GM23338 (cell line): ENCODE measurements around the gene SMYD3. TPM values are rescaled to one million over a fixed set of nuclear protein-coding genes. Genes with fewer than 3 reads are reported as not detected.

Experiments
- ATAC-seq: fragments of 200-7000 bp; cut with Tn5 transposase; 3 replicates; pipeline ENCODE4 v1.9.1; 2020
- DNase-seq: peaks from one replicate; pipeline ENCODE4 v3.0.0-alpha.2; 2015; ENCODE audit warnings: low spot score
- H2AFZ ChIP-seq: fragments of 200-600 bp; sonication (generic); 2 replicates; pipeline ENCODE4 v1.8.0; 2016; ENCODE audit warnings: antibody characterized with exemption, mild to moderate bottlenecking, moderate library complexity
- H3F3A ChIP-seq: fragments of 200-600 bp; sonication (generic); replicated peaks from 2 replicates; pipeline ENCODE4 v1.8.0; 2017; ENCODE audit warnings: antibody characterized with exemption, mixed run types, low read depth
- H3K27ac ChIP-seq: fragments of 200-600 bp; sonication (generic); 2 replicates; pipeline ENCODE4 v1.6.1; 2016; ENCODE audit warnings: low read depth
- H3K27me3 ChIP-seq: fragments of 200-600 bp; sonication (generic); 2 replicates; pipeline ENCODE4 v1.8.0; 2016; ENCODE audit warnings: mild to moderate bottlenecking, mixed run types, moderate library complexity; ENCODE audit not compliant: insufficient read depth
- H3K36me3 ChIP-seq: fragments of 200-600 bp; sonication (generic); 2 replicates; pipeline ENCODE4 v1.8.0; 2016; ENCODE audit warnings: mild to moderate bottlenecking; ENCODE audit not compliant: insufficient read depth
- H3K4me1 ChIP-seq: fragments of 200-600 bp; sonication (generic); 2 replicates; pipeline ENCODE4 v1.8.0; 2016; ENCODE audit warnings: mild to moderate bottlenecking, moderate library complexity; ENCODE audit not compliant: insufficient read depth
- H3K4me2 ChIP-seq: fragments of 200-600 bp; sonication (generic); 2 replicates; pipeline ENCODE4 v1.7.1; 2017; ENCODE audit warnings: mixed run types
- H3K4me3 ChIP-seq: fragments of 200-600 bp; sonication (generic); 2 replicates; pipeline ENCODE4 v1.6.1; 2016; ENCODE audit warnings: mixed run types
- H3K79me2 ChIP-seq: fragments of 200-600 bp; sonication (generic); replicated peaks from 2 replicates; pipeline ENCODE4 v1.8.0; 2017; ENCODE audit warnings: mild to moderate bottlenecking; ENCODE audit not compliant: insufficient read depth
- H3K9me2 ChIP-seq: fragments of 200-600 bp; sonication (generic); 2 replicates; pipeline ENCODE4 v1.8.0; 2017; ENCODE audit not compliant: insufficient read depth
- H4K20me1 ChIP-seq: fragments of 200-600 bp; sonication (generic); replicated peaks from 2 replicates; pipeline ENCODE4 v1.8.0; 2017; ENCODE audit warnings: mild to moderate bottlenecking; ENCODE audit not compliant: insufficient read depth
- H3K27ac Mint-ChIP-seq: 2 replicates; pipeline ENCODE4 v1.8.0; 2020; ENCODE audit warnings: inconsistent platforms, mild to moderate bottlenecking, moderate library complexity, mixed read lengths
- H3K27me3 Mint-ChIP-seq: 3 replicates; pipeline ENCODE4 v1.8.0; 2022; ENCODE audit warnings: low read depth, mild to moderate bottlenecking, moderate library complexity, mixed read lengths, inconsistent platforms; ENCODE audit not compliant: insufficient read depth, poor library complexity
- H3K36me3 Mint-ChIP-seq: 3 replicates; pipeline ENCODE4 v1.8.0; 2021; ENCODE audit warnings: low read depth, mild to moderate bottlenecking, inconsistent platforms, moderate library complexity, mixed read lengths
- H3K4me1 Mint-ChIP-seq: 3 replicates; pipeline ENCODE4 v1.8.0; 2020; ENCODE audit warnings: mild to moderate bottlenecking, inconsistent platforms, mixed read lengths
- H3K4me3 Mint-ChIP-seq: 3 replicates; pipeline ENCODE4 v1.8.0; 2021; ENCODE audit warnings: moderate library complexity, mild to moderate bottlenecking, inconsistent platforms, mixed read lengths
- H3K9me3 Mint-ChIP-seq: 3 replicates; pipeline ENCODE4 v1.8.0; 2020; ENCODE audit warnings: moderate library complexity, mild to moderate bottlenecking, inconsistent platforms, mixed read lengths
- EZH2phosphoT487 ChIP-seq: fragments of 200-600 bp; sonication (generic); IDR thresholded peaks from one replicate; pipeline ENCODE4 v1.8.1; 2018; ENCODE audit warnings: antibody characterized with exemption; ENCODE audit not compliant: unreplicated experiment
- JUNB ChIP-seq: IDR thresholded peaks from one replicate; pipeline ENCODE4 v1.6.1; 2016; ENCODE audit warnings: antibody characterized with exemption; ENCODE audit not compliant: unreplicated experiment
- POLR2AphosphoS5 ChIP-seq: IDR thresholded peaks from 2 replicates; pipeline ENCODE4 v1.6.1; 2016; ENCODE audit warnings: antibody characterized with exemption, low read depth
- ZNF331 ChIP-seq: fragments of 250-450 bp; sonication (Bioruptor Pico); IDR thresholded peaks from 2 replicates; pipeline ENCODE4 v1.5.0; 2020; ENCODE audit warnings: low read depth, mild to moderate bottlenecking, moderate library complexity
- polyA plus RNA-seq: library from polyadenylated mRNA; unstranded; fragments of >200 nt; fragmentation: Nextera tagmentation; extraction: Ambion mirVana; gene quantifications from 2 replicates; pipeline ENCODE4 v1.2.1, GENCODE V29; 2016
- total RNA-seq: library from RNA; depleted of rRNA; stranded (reverse); fragments of >200 nt; shearing (Covaris generic); gene quantifications from 2 replicates; pipeline ENCODE4 v1.2.3, GENCODE V29; 2014
- TF ChIP-seq, protein P1 (sequence below): IDR thresholded peaks from 2 replicates; pipeline ENCODE4 v1.6.1; 2016; ENCODE audit warnings: antibody characterized with exemption
- TF ChIP-seq, protein P2 (sequence below): IDR thresholded peaks from one replicate; pipeline ENCODE4 v1.6.1; 2018; ENCODE audit warnings: antibody characterized with exemption; ENCODE audit not compliant: unreplicated experiment
- TF ChIP-seq, protein P3 (sequence below): fragments of 250-450 bp; sonication (Bioruptor Pico); IDR thresholded peaks from 2 replicates; pipeline ENCODE4 v1.5.0; 2020; ENCODE audit warnings: mild to moderate bottlenecking, moderate library complexity

SMYD3 gene
- total and polyA plus RNA-seq, 2 experiments from 2014 or later, result 31.8 to 34.4 TPM

DNA sequence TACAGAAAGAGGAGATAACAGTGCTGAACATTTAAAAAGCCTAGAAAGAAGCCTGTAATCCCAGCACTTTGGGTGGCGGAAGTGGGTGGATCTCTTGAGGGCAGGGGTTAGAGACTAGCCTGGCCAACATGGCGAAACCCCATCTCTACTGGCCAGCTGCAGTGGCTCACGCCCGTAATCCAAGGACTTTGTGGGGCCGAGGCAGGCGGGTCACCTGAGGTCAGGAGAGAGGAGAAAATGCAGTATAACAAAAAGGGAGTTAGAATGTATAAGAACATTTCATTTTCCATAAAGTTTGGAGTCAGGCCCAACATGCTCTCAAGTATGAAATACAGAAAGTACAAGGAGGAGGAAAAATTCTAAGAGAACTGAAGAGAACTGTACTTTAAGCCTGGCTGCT, 134.5 kb downstream of the SMYD3 start:
- H3K36me3 Mint-ChIP-seq, result no peaks in the 10 kb centered on the region
- H3K9me3 Mint-ChIP-seq, result no peaks in the 10 kb centered on the region

DNA sequence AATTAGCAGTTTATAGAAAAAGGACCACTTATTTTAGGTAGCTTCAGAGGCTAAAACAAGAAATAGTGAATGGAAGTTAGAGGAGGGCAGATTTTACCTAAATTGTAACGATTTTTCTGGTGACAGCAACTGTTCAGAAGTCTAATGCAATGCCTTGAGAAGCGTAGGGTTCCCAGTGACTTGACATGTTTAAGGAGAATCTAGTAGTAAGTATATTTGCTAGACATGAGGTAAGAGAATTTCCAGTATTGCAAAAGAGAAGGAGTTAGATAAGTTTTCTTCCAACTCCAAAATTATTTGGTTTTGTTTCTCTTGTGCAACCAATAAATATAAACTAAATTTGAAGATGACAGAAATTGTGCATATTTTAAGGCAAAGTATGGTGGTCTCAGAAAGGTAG, 140.0 kb downstream of the SMYD3 start:
- Histone ChIP-seq H3K4me3 (no peak overlapping the region), H3K4me1 (no peaks in the 10 kb centered on the region), H2AFZ (no peak overlapping the region), H4K20me1 (no peaks in the 10 kb centered on the region), H3K79me2 (no peaks in the 10 kb centered on the region), H3K36me3 (no peaks in the 10 kb centered on the region), H3F3A (no peaks in the 10 kb centered on the region), H3K4me2 (no peak overlapping the region), H3K27me3 (no peaks in the 10 kb centered on the region), H3K9me2 (no peaks in the 10 kb centered on the region), H3K27ac (no peak overlapping the region)
- Mint-ChIP-seq H3K27me3 (peaks cover 3% of the 10 kb centered on the region), H3K27ac (no peak overlapping the region), H3K9me3 (peaks cover 10% of the 10 kb centered on the region), H3K4me1 (peaks cover 7% of the 10 kb centered on the region; the same call in 2 of the 3 replicates), H3K4me3 (no peak overlapping the region), H3K36me3 (peaks cover 9% of the 10 kb centered on the region; the same call in 2 of the 3 replicates)
- ATAC-seq, result no peak
- no peak for DNase-seq
- no peak for TF ChIP-seq ZNF331 (CRISPR knock-in tag)
- TF ChIP-seq EZH2phosphoT487, result no peak
- TF ChIP-seq, protein P1, sequence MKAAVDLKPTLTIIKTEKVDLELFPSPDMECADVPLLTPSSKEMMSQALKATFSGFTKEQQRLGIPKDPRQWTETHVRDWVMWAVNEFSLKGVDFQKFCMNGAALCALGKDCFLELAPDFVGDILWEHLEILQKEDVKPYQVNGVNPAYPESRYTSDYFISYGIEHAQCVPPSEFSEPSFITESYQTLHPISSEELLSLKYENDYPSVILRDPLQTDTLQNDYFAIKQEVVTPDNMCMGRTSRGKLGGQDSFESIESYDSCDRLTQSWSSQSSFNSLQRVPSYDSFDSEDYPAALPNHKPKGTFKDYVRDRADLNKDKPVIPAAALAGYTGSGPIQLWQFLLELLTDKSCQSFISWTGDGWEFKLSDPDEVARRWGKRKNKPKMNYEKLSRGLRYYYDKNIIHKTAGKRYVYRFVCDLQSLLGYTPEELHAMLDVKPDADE, result no peak
- TF ChIP-seq POLR2AphosphoS5, result no peak
- TF ChIP-seq JUNB, result no peak
- TF ChIP-seq, protein P2, sequence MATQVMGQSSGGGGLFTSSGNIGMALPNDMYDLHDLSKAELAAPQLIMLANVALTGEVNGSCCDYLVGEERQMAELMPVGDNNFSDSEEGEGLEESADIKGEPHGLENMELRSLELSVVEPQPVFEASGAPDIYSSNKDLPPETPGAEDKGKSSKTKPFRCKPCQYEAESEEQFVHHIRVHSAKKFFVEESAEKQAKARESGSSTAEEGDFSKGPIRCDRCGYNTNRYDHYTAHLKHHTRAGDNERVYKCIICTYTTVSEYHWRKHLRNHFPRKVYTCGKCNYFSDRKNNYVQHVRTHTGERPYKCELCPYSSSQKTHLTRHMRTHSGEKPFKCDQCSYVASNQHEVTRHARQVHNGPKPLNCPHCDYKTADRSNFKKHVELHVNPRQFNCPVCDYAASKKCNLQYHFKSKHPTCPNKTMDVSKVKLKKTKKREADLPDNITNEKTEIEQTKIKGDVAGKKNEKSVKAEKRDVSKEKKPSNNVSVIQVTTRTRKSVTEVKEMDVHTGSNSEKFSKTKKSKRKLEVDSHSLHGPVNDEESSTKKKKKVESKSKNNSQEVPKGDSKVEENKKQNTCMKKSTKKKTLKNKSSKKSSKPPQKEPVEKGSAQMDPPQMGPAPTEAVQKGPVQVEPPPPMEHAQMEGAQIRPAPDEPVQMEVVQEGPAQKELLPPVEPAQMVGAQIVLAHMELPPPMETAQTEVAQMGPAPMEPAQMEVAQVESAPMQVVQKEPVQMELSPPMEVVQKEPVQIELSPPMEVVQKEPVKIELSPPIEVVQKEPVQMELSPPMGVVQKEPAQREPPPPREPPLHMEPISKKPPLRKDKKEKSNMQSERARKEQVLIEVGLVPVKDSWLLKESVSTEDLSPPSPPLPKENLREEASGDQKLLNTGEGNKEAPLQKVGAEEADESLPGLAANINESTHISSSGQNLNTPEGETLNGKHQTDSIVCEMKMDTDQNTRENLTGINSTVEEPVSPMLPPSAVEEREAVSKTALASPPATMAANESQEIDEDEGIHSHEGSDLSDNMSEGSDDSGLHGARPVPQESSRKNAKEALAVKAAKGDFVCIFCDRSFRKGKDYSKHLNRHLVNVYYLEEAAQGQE, result no peak
- TF ChIP-seq, protein P3, sequence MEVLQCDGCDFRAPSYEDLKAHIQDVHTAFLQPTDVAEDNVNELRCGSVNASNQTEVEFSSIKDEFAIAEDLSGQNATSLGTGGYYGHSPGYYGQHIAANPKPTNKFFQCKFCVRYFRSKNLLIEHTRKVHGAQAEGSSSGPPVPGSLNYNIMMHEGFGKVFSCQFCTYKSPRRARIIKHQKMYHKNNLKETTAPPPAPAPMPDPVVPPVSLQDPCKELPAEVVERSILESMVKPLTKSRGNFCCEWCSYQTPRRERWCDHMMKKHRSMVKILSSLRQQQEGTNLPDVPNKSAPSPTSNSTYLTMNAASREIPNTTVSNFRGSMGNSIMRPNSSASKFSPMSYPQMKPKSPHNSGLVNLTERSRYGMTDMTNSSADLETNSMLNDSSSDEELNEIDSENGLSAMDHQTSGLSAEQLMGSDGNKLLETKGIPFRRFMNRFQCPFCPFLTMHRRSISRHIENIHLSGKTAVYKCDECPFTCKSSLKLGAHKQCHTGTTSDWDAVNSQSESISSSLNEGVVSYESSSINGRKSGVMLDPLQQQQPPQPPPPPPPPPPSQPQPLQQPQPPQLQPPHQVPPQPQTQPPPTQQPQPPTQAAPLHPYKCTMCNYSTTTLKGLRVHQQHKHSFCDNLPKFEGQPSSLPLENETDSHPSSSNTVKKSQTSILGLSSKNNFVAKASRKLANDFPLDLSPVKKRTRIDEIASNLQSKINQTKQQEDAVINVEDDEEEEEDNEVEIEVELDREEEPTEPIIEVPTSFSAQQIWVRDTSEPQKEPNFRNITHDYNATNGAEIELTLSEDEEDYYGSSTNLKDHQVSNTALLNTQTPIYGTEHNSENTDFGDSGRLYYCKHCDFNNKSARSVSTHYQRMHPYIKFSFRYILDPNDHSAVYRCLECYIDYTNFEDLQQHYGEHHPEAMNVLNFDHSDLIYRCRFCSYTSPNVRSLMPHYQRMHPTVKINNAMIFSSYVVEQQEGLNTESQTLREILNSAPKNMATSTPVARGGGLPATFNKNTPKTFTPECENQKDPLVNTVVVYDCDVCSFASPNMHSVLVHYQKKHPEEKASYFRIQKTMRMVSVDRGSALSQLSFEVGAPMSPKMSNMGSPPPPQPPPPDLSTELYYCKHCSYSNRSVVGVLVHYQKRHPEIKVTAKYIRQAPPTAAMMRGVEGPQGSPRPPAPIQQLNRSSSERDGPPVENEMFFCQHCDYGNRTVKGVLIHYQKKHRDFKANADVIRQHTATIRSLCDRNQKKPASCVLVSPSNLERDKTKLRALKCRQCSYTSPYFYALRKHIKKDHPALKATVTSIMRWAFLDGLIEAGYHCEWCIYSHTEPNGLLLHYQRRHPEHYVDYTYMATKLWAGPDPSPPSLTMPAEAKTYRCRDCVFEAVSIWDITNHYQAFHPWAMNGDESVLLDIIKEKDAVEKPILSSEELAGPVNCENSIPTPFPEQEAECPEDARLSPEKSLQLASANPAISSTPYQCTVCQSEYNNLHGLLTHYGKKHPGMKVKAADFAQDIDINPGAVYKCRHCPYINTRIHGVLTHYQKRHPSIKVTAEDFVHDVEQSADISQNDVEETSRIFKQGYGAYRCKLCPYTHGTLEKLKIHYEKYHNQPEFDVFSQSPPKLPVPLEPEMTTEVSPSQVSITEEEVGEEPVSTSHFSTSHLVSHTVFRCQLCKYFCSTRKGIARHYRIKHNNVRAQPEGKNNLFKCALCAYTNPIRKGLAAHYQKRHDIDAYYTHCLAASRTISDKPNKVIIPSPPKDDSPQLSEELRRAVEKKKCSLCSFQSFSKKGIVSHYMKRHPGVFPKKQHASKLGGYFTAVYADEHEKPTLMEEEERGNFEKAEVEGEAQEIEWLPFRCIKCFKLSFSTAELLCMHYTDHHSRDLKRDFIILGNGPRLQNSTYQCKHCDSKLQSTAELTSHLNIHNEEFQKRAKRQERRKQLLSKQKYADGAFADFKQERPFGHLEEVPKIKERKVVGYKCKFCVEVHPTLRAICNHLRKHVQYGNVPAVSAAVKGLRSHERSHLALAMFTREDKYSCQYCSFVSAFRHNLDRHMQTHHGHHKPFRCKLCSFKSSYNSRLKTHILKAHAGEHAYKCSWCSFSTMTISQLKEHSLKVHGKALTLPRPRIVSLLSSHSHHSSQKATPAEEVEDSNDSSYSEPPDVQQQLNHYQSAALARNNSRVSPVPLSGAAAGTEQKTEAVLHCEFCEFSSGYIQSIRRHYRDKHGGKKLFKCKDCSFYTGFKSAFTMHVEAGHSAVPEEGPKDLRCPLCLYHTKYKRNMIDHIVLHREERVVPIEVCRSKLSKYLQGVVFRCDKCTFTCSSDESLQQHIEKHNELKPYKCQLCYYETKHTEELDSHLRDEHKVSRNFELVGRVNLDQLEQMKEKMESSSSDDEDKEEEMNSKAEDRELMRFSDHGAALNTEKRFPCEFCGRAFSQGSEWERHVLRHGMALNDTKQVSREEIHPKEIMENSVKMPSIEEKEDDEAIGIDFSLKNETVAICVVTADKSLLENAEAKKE (CRISPR knock-in tag), result no peak

More for the DNA sequence above, 134.5 kb downstream of the SMYD3 start:
- no peaks in the 10 kb centered on the region for H3K27me3 ChIP-seq
- H3K36me3 ChIP-seq, result no peaks in the 10 kb centered on the region
- no peaks in the 10 kb centered on the region for H3K4me1 ChIP-seq
- Mint-ChIP-seq H3K27me3 (no peaks in the 10 kb centered on the region), H3K4me3 (no peak overlapping the region), H3K27ac (no peak overlapping the region), H3K4me1 (peaks cover 8% of the 10 kb centered on the region)
- TF ChIP-seq, protein P1, result no peak
- H3K27ac ChIP-seq, result no peak overlapping the region
- H3K4me3 ChIP-seq, result no peak overlapping the region
- no peak overlapping the region for H2AFZ ChIP-seq
- ATAC-seq, result peak; percentile 69
- no peaks in the 10 kb centered on the region for H3F3A ChIP-seq
- H3K4me2 ChIP-seq, result no peak overlapping the region
- DNase-seq, result peak; percentile 18
- no peaks in the 10 kb centered on the region for H4K20me1 ChIP-seq
- H3K79me2 ChIP-seq, result peaks cover 3% of the 10 kb centered on the region; the same call in 1 of the 2 replicates
- no peaks in the 10 kb centered on the region for H3K9me2 ChIP-seq
